Testis (tissue), 2 donors: ENCODE results near the gene TGM2.

Experiments
- CTCF ChIP-seq, 3 experiments: fragments of 450-650 bp in 2 of 3; fragments of 200-600 bp in 1 of 3; sonication (generic) in 1 of 3; IDR thresholded peaks; one replicate each; pipeline ENCODE4 v1.5.1; 2016 to 2019; ENCODE audit warnings: antibody characterized with exemption in 3 of 3, mild to moderate bottlenecking in 2 of 3, moderate library complexity in 1 of 3
- POLR2A ChIP-seq: fragments of 450-650 bp; IDR thresholded peaks from one replicate; pipeline ENCODE4 v1.6.1; 2017; ENCODE audit warnings: antibody characterized with exemption, mild to moderate bottlenecking, moderate library complexity

DNA sequence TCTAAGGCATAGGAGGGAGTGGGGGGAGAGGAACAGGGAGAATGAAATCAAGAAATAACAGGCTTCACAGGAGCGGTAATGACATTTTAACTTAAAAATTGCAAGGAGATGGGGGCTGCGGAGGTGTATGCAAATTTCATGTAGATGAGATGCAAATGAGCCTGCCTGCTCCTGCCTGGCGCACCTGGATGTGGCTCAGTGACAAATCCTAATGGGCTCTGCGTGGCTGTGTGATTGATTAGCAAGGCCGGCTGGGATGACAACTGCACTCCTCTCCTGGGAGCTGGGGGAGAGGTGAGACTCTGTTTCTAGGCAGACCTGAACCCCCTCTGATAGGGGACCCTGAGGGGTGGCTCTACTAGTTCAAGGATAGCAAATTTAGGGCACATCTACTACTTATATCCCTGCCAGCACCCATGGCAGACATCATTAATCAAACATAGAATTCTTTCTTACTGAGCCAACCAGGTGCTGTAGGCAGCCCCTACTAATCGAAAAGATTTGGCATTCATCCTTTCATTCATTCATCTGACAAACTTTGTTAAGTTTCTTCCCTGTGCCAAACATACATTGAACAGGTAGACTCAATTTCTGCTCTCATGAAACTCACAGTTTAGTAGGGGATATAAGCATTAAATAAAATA lies 38.4 kb upstream of the TGM2 start:
- no peak for TF ChIP-seq CTCF (IDR thresholded peaks at IDR 0.05)
- no peak for TF ChIP-seq POLR2A
